K562 (cell line): Measurements from ENCODE around the gene AHSG. TPM values are rescaled to one million over a fixed set of nuclear protein-coding genes. Genes with fewer than 3 reads are reported as not detected.
A peak's percentile ranks its signal among the peaks of the same experiment; 100 is the strongest.

ENCODE experiments used
- CHCHD3 ChIP-seq: fragments of 250-450 bp; sonication (Bioruptor Pico); IDR thresholded peaks from 2 replicates; pipeline ENCODE4 v2.1.2; 2022; ENCODE audit warnings: mild to moderate bottlenecking
- CTCFL ChIP-seq: IDR thresholded peaks from 2 replicates; pipeline ENCODE4 v1.6.1; 2011; ENCODE audit warnings: borderline replicate concordance, low read depth, mild to moderate bottlenecking, moderate library complexity, low read length; ENCODE audit not compliant: insufficient read depth, poor library complexity, severe bottlenecking
- EGR1 ChIP-seq: fragments of 450-650 bp; conservative IDR thresholded peaks from 2 replicates; pipeline ENCODE4 v1.6.1; 2017; ENCODE audit warnings: mild to moderate bottlenecking
- EWSR1 ChIP-seq: fragments of 450-650 bp; IDR thresholded peaks from 2 replicates; pipeline ENCODE4 v1.6.1; 2018; ENCODE audit warnings: borderline replicate concordance, mild to moderate bottlenecking, low read depth, moderate library complexity; ENCODE audit not compliant: partially characterized antibody
- FOXA3 ChIP-seq, 2 experiments: fragments of 450-650 bp in 1 of 2; sonication (generic) in 1 of 2; formaldehyde crosslinking; IDR thresholded peaks in 1 of 2; conservative IDR thresholded peaks in 1 of 2; 2 replicates each; pipeline versions ENCODE4 v1.4.0 to v1.8.0; 2020 to 2022; ENCODE audit warnings: mild to moderate bottlenecking in 2 of 2, missing genetic modification reagents in 1 of 2
- HINFP ChIP-seq: fragments of 450-650 bp; conservative IDR thresholded peaks from 2 replicates; pipeline ENCODE4 v1.6.1; 2016; ENCODE audit warnings: missing genetic modification characterization, low read depth, mild to moderate bottlenecking, control low read depth, missing compliant biosample characterization
- KDM5B ChIP-seq: fragments of 200-600 bp; sonication (generic); IDR thresholded peaks from 2 replicates; pipeline ENCODE4 v1.6.1; 2012; ENCODE audit warnings: low read depth, mild to moderate bottlenecking, moderate library complexity, low read length, control low read depth, inconsistent platforms; ENCODE audit not compliant: insufficient replicate concordance
- KLF16 ChIP-seq: IDR thresholded peaks from 2 replicates; pipeline ENCODE4 v1.6.1; 2016; ENCODE audit warnings: antibody characterized with exemption
- MEF2A ChIP-seq: IDR thresholded peaks from 2 replicates; pipeline ENCODE4 v1.6.1; 2011; ENCODE audit warnings: low read depth, mild to moderate bottlenecking, low read length, moderate library complexity; ENCODE audit not compliant: control insufficient read depth
- MIER1 ChIP-seq: fragments of 450-650 bp; IDR thresholded peaks from 2 replicates; pipeline ENCODE4 v1.6.1; 2016; ENCODE audit warnings: antibody characterized with exemption, mild to moderate bottlenecking, low read depth
- NCOA2 ChIP-seq, 2 experiments: fragments of 450-650 bp; IDR thresholded peaks; 2 replicates each; pipeline ENCODE4 v1.6.1; 2018; ENCODE audit warnings: mild to moderate bottlenecking in 2 of 2, moderate library complexity in 1 of 2; ENCODE audit not compliant: partially characterized antibody in 2 of 2
- POLR2AphosphoS2 ChIP-seq: IDR thresholded peaks from 2 replicates; pipeline ENCODE4 v1.6.1; 2012; ENCODE audit warnings: low read length, improper control_type of control experiment
- SFPQ ChIP-seq: fragments of 200-400 bp; formaldehyde crosslinking; IDR thresholded peaks from 2 replicates; pipeline ENCODE4 v1.6.1; 2017; ENCODE audit warnings: mild to moderate bottlenecking, low read depth, low read length, moderate library complexity
- SMAD4 ChIP-seq: fragments of 250-450 bp; sonication (Bioruptor Pico); conservative IDR thresholded peaks from 2 replicates; pipeline ENCODE4 v1.8.0; 2021; ENCODE audit warnings: inconsistent platforms, mild to moderate bottlenecking, moderate library complexity
- TFAM ChIP-seq: fragments of 250-450 bp; sonication (Bioruptor Pico); conservative IDR thresholded peaks from 2 replicates; pipeline ENCODE4 v1.5.0; 2021; ENCODE audit warnings: mild to moderate bottlenecking, moderate library complexity
- THAP7 ChIP-seq: fragments of 250-450 bp; sonication (Bioruptor Pico); IDR thresholded peaks from 2 replicates; pipeline ENCODE4 v1.5.0; 2021
- XRCC3 ChIP-seq: fragments of 450-650 bp; IDR thresholded peaks from 2 replicates; pipeline ENCODE4 v1.6.1; 2017; ENCODE audit warnings: mild to moderate bottlenecking, moderate library complexity
- ZNF395 ChIP-seq: fragments of 200-800 bp; sonication (Bioruptor generic); IDR thresholded peaks from 2 replicates; pipeline ENCODE4 v1.6.1; 2017; ENCODE audit warnings: missing genetic modification characterization, missing compliant biosample characterization
- polyA plus RNA-seq, 8 experiments: library from polyadenylated mRNA; depleted of rRNA in 4 of 8; stranded (reverse) in 5 of 8; unstranded in 3 of 8; fragments of >200 nt; fragmentation: Nextera tagmentation in 2 of 8; fragmentation: Illumina TruSeq in 1 of 8; extraction: Ambion mirVana in 2 of 8; extraction: Trizol in 1 of 8; gene quantifications; 2 replicates each; pipeline versions ENCODE4 v1.2.1 to v1.2.3, GENCODE V29; 2011 to 2014; ENCODE audit warnings: inconsistent platforms in 1 of 8, missing spikeins in 1 of 8
- total RNA-seq, 7 experiments: library from RNA; depleted of rRNA in 6 of 7; stranded (reverse); fragments of >200 nt in 6 of 7; fragmentation: Illumina TruSeq in 2 of 7; extraction: Trizol in 2 of 7; gene quantifications; 2 replicates each; pipeline versions ENCODE4 v1.2.1 to v1.2.3, GENCODE V29; 2011 to 2021; ENCODE audit warnings: low replicate concordance in 1 of 7

AHSG gene
- total and polyA plus RNA-seq, 9 of the 15 experiments (the other 6 are each of a cell fraction or from before 2014, with no cell fraction given), result 0.69 TPM; not detected in 8

- no peak for TF ChIP-seq CTCFL
- TF ChIP-seq POLR2AphosphoS2, result no peak
- no peak for TF ChIP-seq SFPQ
- no peak for TF ChIP-seq KDM5B
- TF ChIP-seq SMAD4, result no peak
- peak; percentile 90 to 99; a peak in 3 of 4 replicates for TF ChIP-seq FOXA3 (CRISPR knock-in tag; conservative IDR thresholded peaks at IDR 0.05 in 1 of 2, IDR thresholded peaks at IDR 0.05 in 1 of 2)
- TF ChIP-seq KLF16, result no peak
- no peak for TF ChIP-seq THAP7
- no peak for TF ChIP-seq EGR1
- no peak for TF ChIP-seq XRCC3
- no peak for TF ChIP-seq MIER1
- no peak for TF ChIP-seq MEF2A
- TF ChIP-seq TFAM (CRISPR knock-in tag), result no peak
- no peak for TF ChIP-seq HINFP
- no peak for TF ChIP-seq CHCHD3
- no peak for TF ChIP-seq ZNF395 (CRISPR knock-in tag)
- no peak for TF ChIP-seq NCOA2 (IDR thresholded peaks at IDR 0.05; ENCODE audit: partially characterized antibody in 2 of 2)
- no peak for TF ChIP-seq EWSR1
Measured at GRCh38 chr3:186605561-186606545, 7.0 kb upstream of the AHSG start (continued).
